Measurements from ENCODE around the gene PJA1. TPM values are rescaled to one million over a fixed set of nuclear protein-coding genes. Genes with fewer than 3 reads are reported as not detected.

The PJA1 gene
- polyA plus RNA-seq, 2 of the 4 experiments (the other 2 are of a cell fraction) = 19.6 to 20.2 TPM

- TF ChIP-seq CHD2 (IDR thresholded peaks at IDR 0.05; ENCODE audit: low read length, partially characterized antibody) = no peak
- TF ChIP-seq RCOR1 (IDR thresholded peaks at IDR 0.05; ENCODE audit: low read depth, low read length) = no peak
- no peak for TF ChIP-seq ZSCAN20 (CRISPR knock-in tag; IDR thresholded peaks at IDR 0.05)
- no peak for TF ChIP-seq POLR2AphosphoS2 (conservative IDR thresholded peaks at IDR 0.05; ENCODE audit: low read length)
- TF ChIP-seq POLR2A (IDR thresholded peaks at IDR 0.05; ENCODE audit: low read length) = no peak
- no peak for TF ChIP-seq ESRRA (IDR thresholded peaks at IDR 0.05; ENCODE audit: borderline replicate concordance, low read length)
- no peak for TF ChIP-seq E2F6 (IDR thresholded peaks at IDR 0.05; ENCODE audit: borderline replicate concordance, low read depth)
- TF ChIP-seq CTCF (IDR thresholded peaks at IDR 0.05) = no peak
- TF ChIP-seq RARB (CRISPR knock-in tag; IDR thresholded peaks at IDR 0.05) = no peak
- TF ChIP-seq JUNB (IDR thresholded peaks at IDR 0.05) = no peak
Measured at GRCh38 chrX:69155786-69156520, 9.3 kb downstream of the PJA1 start (continued).

- H3K4me1 ChIP-seq = peaks cover 21% of the 10 kb centered on the region; the same call in 2 of the 3 replicates
- CTCF ChIA-PET = interaction anchor here (1.1 to 1.9 kb wide), 2 partner anchors 18 to 68 kb away, joined by 5 read pairs; no protein-coding TSS in a partner anchor
- POLR2A ChIA-PET = no interaction called here
Measured at GRCh38 chrX:69154051-69154450, 11.2 kb downstream of the PJA1 start.

More at GRCh38 chrX:69154051-69154450, 11.2 kb downstream of the PJA1 start:
- no peak for ATAC-seq
- no peak for FAIRE-seq
- H3K27ac ChIP-seq = no peak overlapping the region
- 81% methylated on average over 6 of the region's 6 CpGs for WGBS (ENCODE audit: missing lambda C conversion rate)
- no peak overlapping the region for H3K4me2 ChIP-seq
- H3K9me3 ChIP-seq = no peaks in the 10 kb centered on the region
- TF ChIP-seq REST (IDR thresholded peaks at IDR 0.05) = no peak
- no peak for TF ChIP-seq RNF2 (IDR thresholded peaks at IDR 0.05; ENCODE audit: borderline replicate concordance, low read depth)
- TF ChIP-seq PHF8 (IDR thresholded peaks at IDR 0.05; ENCODE audit: borderline replicate concordance, low read depth) = no peak
- no peak for TF ChIP-seq MYC (IDR thresholded peaks at IDR 0.05; ENCODE audit: borderline replicate concordance, low read length)
- no peak for TF ChIP-seq JUNB (IDR thresholded peaks at IDR 0.05)
- TF ChIP-seq FOSL2 (IDR thresholded peaks at IDR 0.05) = no peak
- no peak for TF ChIP-seq FOSL2 (CRISPR knock-in tag; IDR thresholded peaks at IDR 0.05)
- TF ChIP-seq HOXA7 (CRISPR knock-in tag; IDR thresholded peaks at IDR 0.05) = no peak
- no peak for TF ChIP-seq EHMT2 (IDR thresholded peaks at IDR 0.05; ENCODE audit: low read depth)
- no peak for TF ChIP-seq PBX3 (IDR thresholded peaks at IDR 0.05)
- no peak for TF ChIP-seq CEBPB (IDR thresholded peaks at IDR 0.05)
- no peak for TF ChIP-seq SMC3 (IDR thresholded peaks at IDR 0.05)
- TF ChIP-seq CBX2 (IDR thresholded peaks at IDR 0.05; ENCODE audit: borderline replicate concordance, low read depth) = no peak
- no peak for TF ChIP-seq BHLHE40 (IDR thresholded peaks at IDR 0.05; ENCODE audit: low read depth, low read length)
- no peak for TF ChIP-seq BCL3 (IDR thresholded peaks at IDR 0.05)
- no peak for TF ChIP-seq CHD4 (IDR thresholded peaks at IDR 0.05; ENCODE audit: borderline replicate concordance)
- TF ChIP-seq NFE2L2 (conservative IDR thresholded peaks at IDR 0.05; ENCODE audit: low read length) = no peak
- no peak overlapping the region for H3K4me3 ChIP-seq
- no peak for DNase-seq (ENCODE audit: low read depth in 1 of 2, low spot score in 1 of 2)
